Effector memory CD8-positive, alpha-beta T cell (primary cell): ENCODE data around the gene ZNF669.

Source experiments
- ATAC-seq: fragments of 150-1000 bp; cut with Tn5 transposase; replicated peaks from 2 replicates; pipeline ENCODE4 v1.10.0; 2021; ENCODE audit warnings: mild to moderate bottlenecking, moderate library complexity
- DNase-seq, 3 experiments: peaks; one replicate each; pipeline ENCODE4 v3.0.0; 2021
- H3K27ac Mint-ChIP-seq, 2 donors: one replicate each; pipeline ENCODE4 v1.8.0; 2022; ENCODE audit warnings: mild to moderate bottlenecking in 2 of 2, mixed read lengths in 2 of 2, moderate library complexity in 2 of 2
- H3K27me3 Mint-ChIP-seq, 2 donors: one replicate each; pipeline ENCODE4 v1.8.0; 2022; ENCODE audit warnings: mixed read lengths in 2 of 2
- H3K36me3 Mint-ChIP-seq: one replicate; pipeline ENCODE4 v1.8.0; 2022; ENCODE audit warnings: mild to moderate bottlenecking, moderate library complexity, mixed read lengths; ENCODE audit not compliant: insufficient read depth
- H3K4me1 Mint-ChIP-seq, 2 donors: one replicate each; pipeline ENCODE4 v1.8.0; 2022; ENCODE audit warnings: low read depth in 2 of 2, mixed read lengths in 2 of 2
- H3K4me3 Mint-ChIP-seq, 2 donors: one replicate each; pipeline ENCODE4 v1.8.0; 2022; ENCODE audit warnings: mild to moderate bottlenecking in 2 of 2, mixed read lengths in 2 of 2, moderate library complexity in 2 of 2
- H3K9me3 Mint-ChIP-seq, 2 donors: one replicate each; pipeline ENCODE4 v1.8.0; 2022; ENCODE audit warnings: mixed read lengths in 2 of 2

ZNF669 gene

GRCh38 chr1:247077876-247078257 is 26.3 kb downstream of the ZNF669 start:
- no peak for DNase-seq
- H3K4me1 Mint-ChIP-seq: peaks cover 31 to 33% of the 10 kb centered on the region in 2 donors
- no peaks in the 10 kb centered on the region for H3K9me3 Mint-ChIP-seq
- peak overlapping the region; percentile 93 for H3K27ac Mint-ChIP-seq
- peaks cover 0 to 10% of the 10 kb centered on the region in 2 donors for H3K27me3 Mint-ChIP-seq
- peaks cover 12% of the 10 kb centered on the region for H3K36me3 Mint-ChIP-seq
- ATAC-seq: peak; percentile 31
- peak overlapping the region; percentile 89 to 94 for H3K4me3 Mint-ChIP-seq

- Mint-ChIP-seq H3K36me3 (peaks cover 12% of the 10 kb centered on the region), H3K27ac (peak overlapping the region; percentile 93)
- DNase-seq: no peak
These were observed 26.9 kb downstream of the ZNF669 start for GRCh38 chr1:247077213-247077612.

GRCh38 chr1:247070645-247071044 is 33.5 kb downstream of the ZNF669 start:
- H3K4me1 Mint-ChIP-seq: peaks cover 4 to 12% of the 10 kb centered on the region in 2 donors
- ATAC-seq (no peak), DNase-seq (no peak)
- H3K36me3 Mint-ChIP-seq: no peaks in the 10 kb centered on the region
- H3K27me3 Mint-ChIP-seq: no peaks in the 10 kb centered on the region
- H3K4me3 Mint-ChIP-seq: no peak overlapping the region
- peaks cover 0 to 2% of the 10 kb centered on the region in 2 donors for H3K9me3 Mint-ChIP-seq
- H3K27ac Mint-ChIP-seq: no peak overlapping the region

More at GRCh38 chr1:247077213-247077612, 26.9 kb downstream of the ZNF669 start:
- Mint-ChIP-seq H3K4me1 (peaks cover 31 to 33% of the 10 kb centered on the region in 2 donors), H3K9me3 (no peaks in the 10 kb centered on the region), H3K4me3 (peak overlapping the region; percentile 89 to 94), H3K27me3 (peaks cover 0 to 4% of the 10 kb centered on the region in 2 donors)
- ATAC-seq: no peak

- H3K27me3 Mint-ChIP-seq: no peaks in the 10 kb centered on the region
These were observed 39.9 kb downstream of the ZNF669 start for GRCh38 chr1:247064304-247064703.

GRCh38 chr1:247060771-247061170 is 43.4 kb downstream of the ZNF669 start:
- no peaks in the 10 kb centered on the region for H3K36me3 Mint-ChIP-seq
- H3K27ac Mint-ChIP-seq: no peak overlapping the region
- DNase-seq (no peak), ATAC-seq (no peak)
- H3K27me3 Mint-ChIP-seq: no peaks in the 10 kb centered on the region
- no peak overlapping the region for H3K4me3 Mint-ChIP-seq
- H3K4me1 Mint-ChIP-seq: peaks cover 0 to 9% of the 10 kb centered on the region in 2 donors
- peaks cover 0 to 2% of the 10 kb centered on the region in 2 donors for H3K9me3 Mint-ChIP-seq

More at GRCh38 chr1:247064304-247064703, 39.9 kb downstream of the ZNF669 start:
- ATAC-seq (no peak), DNase-seq (no peak)
- no peak overlapping the region for H3K27ac Mint-ChIP-seq
- H3K4me3 Mint-ChIP-seq: no peak overlapping the region
- H3K4me1 Mint-ChIP-seq: peaks cover 4 to 5% of the 10 kb centered on the region in 2 donors
- no peaks in the 10 kb centered on the region for H3K36me3 Mint-ChIP-seq
- no peaks in the 10 kb centered on the region for H3K9me3 Mint-ChIP-seq

GRCh38 chr1:247056071-247056470 is 48.1 kb downstream of the ZNF669 start:
- DNase-seq (no peak), ATAC-seq (no peak)
- Mint-ChIP-seq H3K9me3 (peaks cover 5 to 8% of the 10 kb centered on the region in 2 donors), H3K27ac (no peak overlapping the region), H3K36me3 (no peaks in the 10 kb centered on the region), H3K4me1 (peaks cover 6 to 10% of the 10 kb centered on the region in 2 donors), H3K4me3 (no peak overlapping the region), H3K27me3 (no peaks in the 10 kb centered on the region)

- H3K27me3 Mint-ChIP-seq: no peaks in the 10 kb centered on the region
- H3K4me1 Mint-ChIP-seq: peaks cover 6 to 10% of the 10 kb centered on the region in 2 donors
- no peak overlapping the region for H3K4me3 Mint-ChIP-seq
- peaks cover 5 to 8% of the 10 kb centered on the region in 2 donors for H3K9me3 Mint-ChIP-seq
- no peaks in the 10 kb centered on the region for H3K36me3 Mint-ChIP-seq
- no peak for ATAC-seq
- no peak overlapping the region for H3K27ac Mint-ChIP-seq
- no peak for DNase-seq
These were observed 49.2 kb downstream of the ZNF669 start for GRCh38 chr1:247054992-247055415.
